Measurements from ENCODE around the gene GMPR2.
"Not testable (repeated sequence)": the region's sequence is repeated elsewhere in the genome, so short reads cannot be mapped to it uniquely, and the experiment has no call there.

GMPR2 gene

GRCh38 chr14:24203249-24203886, 29.4 kb upstream of the GMPR2 start:
- not testable (repeated sequence) for DNase-seq

GRCh38 chr14:24204163-24205146, 28.3 kb upstream of the GMPR2 start:
- no peak for DNase-seq

- DNase-seq, result no peak
Observed at GRCh38 chr14:24206260-24207103, 26.2 kb upstream of the GMPR2 start.

GRCh38 chr14:24207104-24207551, 25.6 kb upstream of the GMPR2 start:
- no peak for DNase-seq

GRCh38 chr14:24207625-24208024, 25.1 kb upstream of the GMPR2 start:
- no peak for DNase-seq

DNA sequence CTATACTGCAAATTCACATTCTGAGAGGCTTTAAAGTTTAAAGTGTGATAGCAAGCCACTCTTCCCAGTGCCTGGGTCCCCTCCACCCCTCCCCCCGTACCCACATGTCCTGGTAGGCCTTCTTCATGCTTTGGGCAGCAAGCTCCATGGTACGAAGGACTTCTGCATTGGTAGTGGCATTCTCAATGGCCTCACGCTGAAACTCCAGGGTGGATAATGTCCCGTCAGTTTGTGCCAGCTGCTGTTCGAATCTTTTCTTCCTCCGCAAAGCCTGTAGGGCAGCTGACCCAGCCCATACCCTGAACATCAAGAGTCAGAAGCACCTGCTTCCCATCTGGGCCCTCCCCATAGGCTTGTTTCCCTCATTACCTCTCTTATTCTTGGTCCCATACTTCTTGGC, 21.4 kb upstream of the GMPR2 start:
- DNase-seq, result no peak

DNA sequence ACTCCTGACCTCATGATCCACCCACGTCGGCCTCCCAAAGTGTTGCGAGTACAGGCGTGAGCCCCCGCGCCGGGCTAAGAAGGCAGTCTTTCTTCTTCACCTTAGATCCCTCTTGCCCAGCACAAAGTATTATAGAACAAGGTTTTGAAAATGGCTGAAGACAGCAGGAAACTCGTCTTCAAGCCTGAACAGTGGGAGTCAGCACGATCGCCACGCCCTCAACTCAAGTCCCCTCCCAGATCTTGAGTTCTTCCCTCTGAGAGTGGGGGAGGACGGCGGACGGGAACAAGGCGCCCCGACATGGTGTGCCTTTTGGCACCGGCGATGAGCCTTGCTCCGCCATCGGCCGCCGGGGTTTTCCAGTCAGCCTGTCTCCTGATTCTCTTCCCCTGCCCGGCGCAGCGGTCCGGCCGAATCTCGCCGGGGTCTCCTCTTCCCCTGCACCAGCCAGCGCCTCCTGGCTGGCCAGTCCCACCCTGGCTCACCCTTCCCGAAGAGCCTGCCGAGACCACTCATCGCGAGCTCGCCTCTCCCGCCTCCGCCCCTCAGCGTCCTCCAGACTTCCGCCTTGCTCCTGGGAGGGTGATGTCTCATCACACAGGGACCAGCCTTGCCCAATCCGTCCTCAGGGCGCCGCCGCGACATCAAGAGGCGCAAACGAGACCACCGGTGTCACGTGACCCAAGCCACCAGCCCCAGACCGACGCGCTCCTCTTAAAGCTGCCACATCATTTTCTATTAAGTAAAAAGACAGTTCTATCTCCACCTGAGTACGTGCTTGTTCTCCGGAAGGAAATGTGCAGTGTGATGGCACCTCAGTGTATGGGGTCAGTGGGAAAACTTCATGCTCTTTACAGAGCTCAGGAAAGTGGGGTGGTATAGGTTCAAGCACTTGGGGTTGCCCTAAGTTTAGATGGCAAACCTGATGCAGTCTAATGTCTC, 19.5 kb upstream of the GMPR2 start, which contains the start of gene CHMP4A:
Gene CHMP4A (minus strand): TSS at position 565 of the 942 bp plus-strand sequence. CDS start 49 bp downstream, at position 516.
- DNase-seq, result peak; percentile 99

DNA sequence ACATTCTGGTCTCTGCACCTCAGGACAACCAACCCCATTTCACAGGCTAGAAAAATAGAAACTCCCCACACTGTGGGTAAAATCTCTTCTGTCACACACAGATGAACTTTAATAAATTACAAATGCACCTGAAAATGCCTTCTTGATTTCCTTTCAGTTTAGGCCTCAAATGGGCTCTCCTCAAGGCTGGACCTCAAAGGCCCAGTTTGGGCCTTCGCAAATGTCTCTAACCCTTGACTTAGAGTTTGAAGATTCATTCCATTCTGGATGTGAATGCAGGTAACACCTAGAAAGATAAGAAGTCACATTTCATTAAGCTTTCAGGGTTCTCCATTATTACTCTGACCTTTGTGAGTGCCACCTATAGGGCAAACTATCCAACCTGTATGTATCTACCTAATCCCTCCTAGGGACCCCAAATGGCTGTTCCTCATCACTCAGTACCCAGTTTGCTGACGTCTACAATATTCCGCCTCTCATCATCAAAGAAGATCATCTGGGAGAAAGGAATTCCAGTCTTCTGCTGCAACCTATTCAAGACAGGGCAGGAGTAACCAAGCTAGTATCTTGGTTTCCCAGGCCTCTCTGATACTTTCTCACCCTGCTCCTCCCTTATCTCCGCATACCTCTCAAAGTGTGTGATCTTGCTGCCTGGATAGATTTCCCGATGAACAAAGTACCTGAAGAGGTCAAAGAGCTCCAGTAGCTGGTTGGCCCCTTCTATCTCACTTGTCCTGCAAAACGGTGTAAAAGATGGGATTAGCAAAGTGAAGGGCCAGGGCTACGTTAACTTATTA, 18.7 kb upstream of the GMPR2 start:
- no peak for DNase-seq

GRCh38 chr14:24215495-24216344, 17.0 kb upstream of the GMPR2 start, which contains the start of gene MDP1:
MDP1 (minus strand) TSS chr14:24216066; CDS start chr14:24215955, 111 bp downstream.
- DNase-seq, result peak; percentile 82

DNA sequence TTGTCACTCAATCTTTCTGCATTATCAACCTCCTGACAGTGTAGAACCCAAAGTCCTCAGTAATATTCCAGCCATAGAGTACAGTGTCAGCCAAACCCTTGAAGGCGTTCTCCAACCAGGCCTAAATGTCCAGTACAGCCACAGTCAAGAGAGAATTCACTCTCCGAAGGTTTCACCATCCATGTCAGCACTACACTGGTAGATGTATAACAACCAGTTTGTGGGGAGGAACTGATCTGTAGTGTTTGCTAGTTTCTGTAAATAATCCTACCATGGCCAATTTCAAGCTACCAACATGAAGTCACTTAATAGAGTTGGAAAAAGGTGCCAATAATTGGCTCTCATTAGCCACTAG, 16.4 kb upstream of the GMPR2 start:
- DNase-seq, result no peak

GRCh38 chr14:24216876-24217275, 15.9 kb upstream of the GMPR2 start:
- DNase-seq, result not testable (repeated sequence)

- DNase-seq, result no peak
Observed at GRCh38 chr14:24219080-24219479, 13.6 kb upstream of the GMPR2 start.

DNA sequence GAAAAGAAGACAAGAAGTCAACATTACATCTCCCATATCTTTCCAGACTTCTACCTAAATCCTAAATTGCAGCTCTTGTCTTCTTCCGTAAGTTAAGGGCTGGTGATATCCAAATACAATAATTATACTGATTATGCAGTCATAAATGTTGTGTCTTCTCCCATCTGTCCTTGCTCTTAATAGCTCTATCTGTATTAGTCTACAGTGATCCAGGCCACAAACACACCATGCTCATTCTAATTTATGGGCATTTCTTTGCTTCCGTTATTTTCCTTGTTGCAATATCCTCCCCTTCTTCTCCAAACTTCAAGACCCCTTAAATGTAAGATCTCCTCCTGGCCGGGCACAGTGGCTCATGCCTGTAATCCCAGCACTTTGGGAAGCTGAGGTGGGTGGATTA, 13.2 kb upstream of the GMPR2 start:
- DNase-seq, result no peak

- not testable (repeated sequence) for DNase-seq
Observed at GRCh38 chr14:24222987-24223386, 9.7 kb upstream of the GMPR2 start.

- peak; percentile 90 for DNase-seq
Observed at GRCh38 chr14:24224618-24225071, 8.1 kb upstream of the GMPR2 start.

- no peak for DNase-seq
Observed at GRCh38 chr14:24226473-24226872, 6.3 kb upstream of the GMPR2 start.

DNA sequence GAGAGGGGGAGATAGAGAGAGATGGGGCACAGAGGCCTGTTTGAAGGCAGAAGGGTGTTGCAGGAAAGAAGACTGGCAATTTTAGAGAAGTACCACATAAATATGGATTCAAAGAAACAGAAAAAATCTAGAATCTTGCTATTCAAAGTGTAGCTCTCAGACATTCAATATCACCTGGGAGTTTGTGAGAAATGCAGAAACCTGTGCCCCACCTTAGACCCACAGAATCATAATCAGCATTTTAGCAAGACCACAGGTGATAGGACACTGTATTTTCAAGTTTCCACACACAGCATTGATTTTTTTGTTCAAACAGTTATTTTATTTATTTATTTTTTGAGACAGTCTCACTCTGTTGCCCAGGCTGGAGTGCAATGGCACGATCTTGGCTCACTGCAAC, 3.8 kb upstream of the GMPR2 start:
- DNase-seq, result no peak

DNA sequence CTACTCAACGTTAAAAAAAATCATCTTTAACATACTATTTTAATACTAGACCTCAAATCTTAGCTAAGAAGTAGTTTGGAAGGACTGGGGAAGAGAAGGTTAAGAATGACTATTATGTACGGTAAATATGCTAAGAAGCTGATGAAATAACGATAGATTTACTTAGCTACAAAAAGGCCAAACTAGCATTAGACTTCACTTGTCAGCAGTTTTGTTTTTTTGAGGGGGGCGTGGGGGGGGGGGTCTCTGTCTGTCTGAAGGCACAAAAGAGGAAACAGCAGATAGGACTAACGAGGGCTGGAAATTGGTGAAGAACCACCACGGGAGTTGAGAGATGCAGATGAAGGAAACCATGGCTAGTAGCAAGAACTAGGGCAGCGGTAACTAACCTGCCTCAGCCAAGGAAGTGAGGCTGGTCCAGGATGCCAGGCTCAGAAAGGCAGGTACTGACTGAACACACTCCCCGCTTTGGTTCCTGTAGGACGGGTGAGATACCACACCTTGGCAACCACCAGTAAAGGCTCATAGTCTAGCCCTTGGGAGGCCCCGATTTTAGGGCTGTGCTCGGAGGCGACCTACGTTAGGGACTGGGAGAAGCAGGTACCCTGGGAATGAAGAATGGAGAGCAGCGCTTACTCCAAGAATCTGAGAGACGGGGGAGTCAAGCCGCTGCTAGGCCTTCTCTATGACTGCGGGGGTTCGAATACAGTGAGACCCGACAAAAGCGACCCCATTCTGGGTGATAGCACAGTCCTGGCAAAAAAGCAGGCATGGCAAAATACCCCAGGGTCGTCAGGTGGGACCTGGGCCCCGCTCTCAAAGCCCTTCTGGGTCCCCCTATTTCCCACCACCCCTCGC, 1.2 kb upstream of the GMPR2 start:
- DNase-seq, result no peak
